DOHH2 (cell line): ENCODE results near the gene NUMBL.

Experiments used
- H3F3A ChIP-seq: fragments of 200-600 bp; sonication (generic), shearing (Covaris generic); 2 replicates; pipeline ENCODE4 v1.6.0; 2016; ENCODE audit warnings: antibody characterized with exemption, mild to moderate bottlenecking; ENCODE audit not compliant: control insufficient read depth, insufficient read depth
- H3K27ac ChIP-seq: fragments of 200-600 bp; sonication (generic); 2 replicates; pipeline ENCODE4 v1.5.1; 2014; ENCODE audit warnings: low read depth, mild to moderate bottlenecking, low read length, moderate library complexity
- H3K27me3 ChIP-seq: fragments of 200-600 bp; sonication (generic); 2 replicates; pipeline ENCODE4 v1.6.1; 2014; ENCODE audit warnings: mild to moderate bottlenecking, low read length, mixed read lengths; ENCODE audit not compliant: control insufficient read depth
- H3K36me3 ChIP-seq: fragments of 200-600 bp; sonication (generic); 2 replicates; pipeline ENCODE4 v1.6.1; 2014; ENCODE audit warnings: mild to moderate bottlenecking, low read length, moderate library complexity, mixed read lengths; ENCODE audit not compliant: control insufficient read depth
- H3K4me1 ChIP-seq: fragments of 200-600 bp; sonication (generic); 2 replicates; pipeline ENCODE4 v1.6.1; 2014; ENCODE audit warnings: mild to moderate bottlenecking, low read length, mixed read lengths; ENCODE audit not compliant: control insufficient read depth
- H3K4me2 ChIP-seq: fragments of 200-600 bp; sonication (generic); 2 replicates; pipeline ENCODE4 v1.6.0; 2014; ENCODE audit warnings: mild to moderate bottlenecking, low read length, moderate library complexity
- H3K4me3 ChIP-seq: fragments of 200-600 bp; sonication (generic); 2 replicates; pipeline ENCODE4 v1.5.1; 2014; ENCODE audit warnings: mild to moderate bottlenecking, low read length, mixed read lengths
- H3K79me2 ChIP-seq: fragments of 200-600 bp; sonication (generic); 2 replicates; pipeline ENCODE4 v1.6.1; 2014; ENCODE audit warnings: mild to moderate bottlenecking, low read length, mixed read lengths; ENCODE audit not compliant: control insufficient read depth
- H3K9me2 ChIP-seq: fragments of 200-600 bp; sonication (generic); replicated peaks from 2 replicates; pipeline ENCODE4 v1.6.1; 2014; ENCODE audit warnings: mild to moderate bottlenecking, low read length, mixed read lengths; ENCODE audit not compliant: control insufficient read depth
- H3K9me3 ChIP-seq: fragments of 200-600 bp; sonication (generic); 2 replicates; pipeline ENCODE4 v1.6.1; 2014; ENCODE audit warnings: antibody characterized with exemption, low read length, mixed read lengths; ENCODE audit not compliant: control insufficient read depth, insufficient read depth
- H4K20me1 ChIP-seq: fragments of 200-600 bp; sonication (generic); 2 replicates; pipeline ENCODE4 v1.6.0; 2014; ENCODE audit warnings: low read depth, mild to moderate bottlenecking, antibody characterized with exemption, low read length, moderate library complexity; ENCODE audit not compliant: control insufficient read depth, insufficient read depth
- EZH2phosphoT487 ChIP-seq: fragments of 200-600 bp; sonication (generic); IDR thresholded peaks from 2 replicates; pipeline ENCODE4 v1.6.1; 2017; ENCODE audit warnings: borderline replicate concordance, mild to moderate bottlenecking, antibody characterized with exemption, low read length, moderate library complexity, mixed read lengths
- TF ChIP-seq, protein P1 (sequence below): fragments of 200-600 bp; sonication (generic); IDR thresholded peaks from one replicate; pipeline ENCODE4 v1.5.1; 2014; ENCODE audit warnings: antibody characterized with exemption, mild to moderate bottlenecking, low read depth, low read length; ENCODE audit not compliant: poor library complexity, severe bottlenecking

Gene NUMBL

DNA sequence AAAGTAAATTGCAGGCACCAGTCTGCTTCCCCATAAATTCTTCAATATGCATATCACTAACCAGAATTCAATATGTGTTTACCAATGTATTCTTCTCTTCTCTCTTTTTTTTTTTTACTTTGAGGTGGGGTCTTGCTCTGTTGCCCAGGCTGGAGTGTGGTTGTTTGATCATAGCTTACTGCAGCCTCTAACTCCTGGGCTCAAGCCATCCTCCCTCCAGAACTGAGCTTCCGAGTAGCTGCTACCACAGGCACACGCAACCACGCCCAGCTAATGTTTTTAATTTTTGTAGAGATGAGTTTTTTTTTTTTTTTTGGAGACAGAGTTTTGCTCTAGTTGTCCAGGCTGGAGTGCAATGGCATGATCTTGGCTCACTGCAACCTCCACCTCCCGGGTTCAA is 72.5 kb downstream of the NUMBL start:
- Histone ChIP-seq H3K9me3 (no peaks in the 10 kb centered on the region), H3K9me2 (no peaks in the 10 kb centered on the region), H3K36me3 (no peaks in the 10 kb centered on the region), H3K4me3 (no peak overlapping the region), H3K27ac (no peak overlapping the region), H3K4me1 (peaks cover 18% of the 10 kb centered on the region), H3F3A (no peaks in the 10 kb centered on the region), H3K4me2 (no peak overlapping the region), H4K20me1 (no peaks in the 10 kb centered on the region), H3K27me3 (no peaks in the 10 kb centered on the region), H3K79me2 (no peaks in the 10 kb centered on the region)
- TF ChIP-seq EZH2phosphoT487, result no peak
- TF ChIP-seq, protein P1, sequence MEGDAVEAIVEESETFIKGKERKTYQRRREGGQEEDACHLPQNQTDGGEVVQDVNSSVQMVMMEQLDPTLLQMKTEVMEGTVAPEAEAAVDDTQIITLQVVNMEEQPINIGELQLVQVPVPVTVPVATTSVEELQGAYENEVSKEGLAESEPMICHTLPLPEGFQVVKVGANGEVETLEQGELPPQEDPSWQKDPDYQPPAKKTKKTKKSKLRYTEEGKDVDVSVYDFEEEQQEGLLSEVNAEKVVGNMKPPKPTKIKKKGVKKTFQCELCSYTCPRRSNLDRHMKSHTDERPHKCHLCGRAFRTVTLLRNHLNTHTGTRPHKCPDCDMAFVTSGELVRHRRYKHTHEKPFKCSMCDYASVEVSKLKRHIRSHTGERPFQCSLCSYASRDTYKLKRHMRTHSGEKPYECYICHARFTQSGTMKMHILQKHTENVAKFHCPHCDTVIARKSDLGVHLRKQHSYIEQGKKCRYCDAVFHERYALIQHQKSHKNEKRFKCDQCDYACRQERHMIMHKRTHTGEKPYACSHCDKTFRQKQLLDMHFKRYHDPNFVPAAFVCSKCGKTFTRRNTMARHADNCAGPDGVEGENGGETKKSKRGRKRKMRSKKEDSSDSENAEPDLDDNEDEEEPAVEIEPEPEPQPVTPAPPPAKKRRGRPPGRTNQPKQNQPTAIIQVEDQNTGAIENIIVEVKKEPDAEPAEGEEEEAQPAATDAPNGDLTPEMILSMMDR, result no peak

DNA sequence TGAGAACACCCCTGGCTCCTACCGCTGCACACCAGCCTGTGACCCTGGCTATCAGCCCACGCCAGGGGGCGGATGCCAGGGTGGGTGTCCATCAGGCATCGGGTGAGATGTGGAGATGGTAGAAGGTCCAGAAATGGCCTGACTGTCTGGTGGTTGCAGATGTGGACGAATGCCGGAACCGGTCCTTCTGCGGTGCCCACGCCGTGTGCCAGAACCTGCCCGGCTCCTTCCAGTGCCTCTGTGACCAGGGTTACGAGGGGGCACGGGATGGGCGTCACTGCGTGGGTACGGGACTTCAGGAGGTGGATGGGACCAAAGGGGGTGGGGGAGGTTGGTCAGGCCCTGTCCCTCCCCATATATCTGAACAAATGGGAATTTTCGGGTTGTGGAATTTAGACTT is 73.5 kb downstream of the NUMBL start:
- Histone ChIP-seq H4K20me1 (no peaks in the 10 kb centered on the region), H3K36me3 (no peaks in the 10 kb centered on the region), H3K4me1 (peaks cover 19% of the 10 kb centered on the region), H3K4me2 (no peak overlapping the region), H3K27me3 (no peaks in the 10 kb centered on the region), H3K9me3 (no peaks in the 10 kb centered on the region), H3F3A (peaks cover 4% of the 10 kb centered on the region; the same call in 1 of the 2 replicates), H3K79me2 (no peaks in the 10 kb centered on the region), H3K9me2 (no peaks in the 10 kb centered on the region), H3K27ac (no peak overlapping the region), H3K4me3 (no peak overlapping the region)
- TF ChIP-seq, protein P1, result no peak
- no peak for TF ChIP-seq EZH2phosphoT487

DNA sequence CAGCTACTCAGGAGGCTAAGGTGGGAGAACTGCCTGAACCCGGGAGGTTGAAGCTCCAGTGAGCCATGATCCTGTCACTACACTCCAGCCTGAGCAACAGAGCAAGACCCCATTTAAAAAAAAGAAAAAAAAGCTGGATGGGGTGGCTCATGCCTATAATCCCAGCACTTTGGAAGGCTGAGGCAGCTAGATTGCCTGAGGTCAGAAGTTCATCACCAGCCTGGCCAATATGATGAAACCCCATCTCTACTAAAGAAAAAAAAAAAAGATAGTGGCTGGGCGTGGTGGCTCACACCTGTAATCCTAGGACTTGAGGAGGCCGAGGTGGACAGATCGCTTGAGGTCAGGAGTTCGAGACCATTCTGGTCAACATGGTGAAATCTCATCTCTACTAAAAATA is 74.3 kb downstream of the NUMBL start:
- Histone ChIP-seq H3K36me3 (no peaks in the 10 kb centered on the region), H3K27ac (no peak overlapping the region), H3K4me3 (no peak overlapping the region), H3F3A (peaks cover 4% of the 10 kb centered on the region; the same call in 1 of the 2 replicates), H3K4me2 (no peak overlapping the region), H3K9me2 (no peaks in the 10 kb centered on the region), H3K4me1 (peaks cover 19% of the 10 kb centered on the region), H3K79me2 (no peaks in the 10 kb centered on the region), H3K9me3 (no peaks in the 10 kb centered on the region), H3K27me3 (no peaks in the 10 kb centered on the region), H4K20me1 (no peaks in the 10 kb centered on the region)
- TF ChIP-seq EZH2phosphoT487, result no peak
- TF ChIP-seq, protein P1, result no peak
